Measurements from ENCODE around the gene GSTT4.
"Not testable (repeated sequence)": the region's sequence is repeated elsewhere in the genome, so short reads cannot be mapped to it uniquely, and the experiment has no call there.

Gene GSTT4

GRCh38 chr22:24005201-24005600 is at the start of gene GSTT4:
TSS of gene GSTT4 (minus strand) at chr22:24005453. CDS start at chr22:24005356, 97 bp downstream.
- DNase-seq (ENCODE audit: low spot score), result no peak

- no peak for DNase-seq (ENCODE audit: low spot score)
Observed at GRCh38 chr22:24054356-24054755, 49.1 kb upstream of the GSTT4 start.

- no peak for DNase-seq (ENCODE audit: low spot score)
Observed at GRCh38 chr22:24053481-24054226, 48.4 kb upstream of the GSTT4 start.

GRCh38 chr22:24051568-24051967 is 46.3 kb upstream of the GSTT4 start:
- DNase-seq (ENCODE audit: low spot score), result no peak

GRCh38 chr22:24051028-24051427 is 45.8 kb upstream of the GSTT4 start:
- DNase-seq (ENCODE audit: low spot score), result no peak

GRCh38 chr22:24049978-24050377 is 44.7 kb upstream of the GSTT4 start:
- DNase-seq (ENCODE audit: low spot score), result no peak

- no peak for DNase-seq (ENCODE audit: low spot score)
Observed at GRCh38 chr22:24049211-24049610, 44.0 kb upstream of the GSTT4 start.

GRCh38 chr22:24046024-24046423 is 40.8 kb upstream of the GSTT4 start:
- DNase-seq (ENCODE audit: low spot score), result no peak

- DNase-seq (ENCODE audit: low spot score), result no peak
Observed at GRCh38 chr22:24043958-24044357, 38.7 kb upstream of the GSTT4 start.

- not testable (repeated sequence) for DNase-seq (ENCODE audit: low spot score)
Observed at GRCh38 chr22:24043465-24043864, 38.2 kb upstream of the GSTT4 start.

- no peak for DNase-seq (ENCODE audit: low spot score)
Observed at GRCh38 chr22:24040946-24041345, 35.7 kb upstream of the GSTT4 start.

- no peak for DNase-seq (ENCODE audit: low spot score)
Observed at GRCh38 chr22:24039046-24039445, 33.8 kb upstream of the GSTT4 start.

GRCh38 chr22:24037851-24038765 is 32.9 kb upstream of the GSTT4 start:
- DNase-seq (ENCODE audit: low spot score), result no peak

GRCh38 chr22:24035296-24035695 is 30.0 kb upstream of the GSTT4 start:
- DNase-seq (ENCODE audit: low spot score), result no peak

GRCh38 chr22:24033731-24034130 is 28.5 kb upstream of the GSTT4 start:
- no peak for DNase-seq (ENCODE audit: low spot score)

GRCh38 chr22:24030186-24030702 is 25.0 kb upstream of the GSTT4 start:
- no peak for DNase-seq (ENCODE audit: low spot score)

GRCh38 chr22:24029304-24029703 is 24.1 kb upstream of the GSTT4 start:
- DNase-seq (ENCODE audit: low spot score), result no peak

GRCh38 chr22:24028533-24028932 is 23.3 kb upstream of the GSTT4 start:
- no peak for DNase-seq (ENCODE audit: low spot score)

GRCh38 chr22:24027991-24028390 is 22.7 kb upstream of the GSTT4 start:
- no peak for DNase-seq (ENCODE audit: low spot score)

GRCh38 chr22:24027389-24027975 is 22.2 kb upstream of the GSTT4 start:
- no peak for DNase-seq (ENCODE audit: low spot score)

- no peak for DNase-seq (ENCODE audit: low spot score)
Observed at GRCh38 chr22:24026733-24027132, 21.5 kb upstream of the GSTT4 start.

GRCh38 chr22:24026056-24026455 is 20.8 kb upstream of the GSTT4 start:
- DNase-seq (ENCODE audit: low spot score), result no peak

GRCh38 chr22:24025475-24025874 is 20.2 kb upstream of the GSTT4 start:
- DNase-seq (ENCODE audit: low spot score), result no peak

Data from RKO (cell line).